ENCODE results near the gene ACTBL2. TPM values are rescaled to one million over a fixed set of nuclear protein-coding genes. Genes with fewer than 3 reads are reported as not detected.

ACTBL2 gene
- total RNA-seq, 1 donor from 2014 or later, result not detected

DNA sequence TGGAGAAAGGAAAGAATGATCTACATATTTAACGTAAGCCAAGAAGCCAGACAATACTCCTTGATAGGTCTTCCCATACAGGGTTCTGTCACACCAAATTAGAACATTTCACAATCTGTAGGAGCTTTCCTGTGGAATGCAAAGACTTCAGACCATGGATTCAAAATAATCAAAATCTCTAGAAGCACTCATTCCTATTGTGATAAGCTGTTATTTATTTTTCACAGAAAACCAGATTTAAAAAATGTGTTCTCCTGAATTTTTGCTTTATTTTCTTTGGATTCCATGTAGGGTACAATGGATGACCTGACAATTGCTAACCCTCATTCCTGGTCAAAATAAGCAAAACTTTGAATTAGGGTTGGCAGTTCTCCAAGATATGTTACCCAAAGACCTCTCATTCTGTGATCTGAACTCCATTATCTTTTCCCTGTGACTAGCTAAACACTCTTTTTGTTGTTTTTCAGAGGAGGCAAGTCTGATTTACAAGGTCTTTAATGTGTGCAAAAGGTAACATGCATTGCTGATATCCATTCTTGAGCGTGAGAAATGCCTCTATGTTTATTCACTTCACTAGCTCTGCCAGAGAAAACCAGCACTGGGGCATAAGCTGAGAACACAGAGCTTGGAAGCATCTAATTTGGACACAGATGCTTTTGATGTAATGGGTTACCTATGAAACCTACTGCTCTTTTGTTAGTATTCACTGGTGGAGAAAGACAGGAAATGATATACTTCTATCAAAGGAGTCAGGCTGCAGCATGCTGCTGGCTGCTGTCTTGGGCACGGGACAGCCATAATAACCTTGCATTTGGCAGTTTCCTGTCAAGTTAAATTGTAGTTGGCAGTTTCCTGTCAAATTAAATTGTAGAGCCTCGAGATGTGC, 31.4 kb downstream of the ACTBL2 start:
- intact Hi-C loops (cut with micrococcal nuclease), result no loop called here

GRCh38 chr5:57448751-57449150, 33.9 kb downstream of the ACTBL2 start:
- intact Hi-C loops (cut with micrococcal nuclease), result no loop called here

GRCh38 chr5:57448287-57448686, 34.3 kb downstream of the ACTBL2 start:
- intact Hi-C loops (cut with micrococcal nuclease), result no loop called here

DNA sequence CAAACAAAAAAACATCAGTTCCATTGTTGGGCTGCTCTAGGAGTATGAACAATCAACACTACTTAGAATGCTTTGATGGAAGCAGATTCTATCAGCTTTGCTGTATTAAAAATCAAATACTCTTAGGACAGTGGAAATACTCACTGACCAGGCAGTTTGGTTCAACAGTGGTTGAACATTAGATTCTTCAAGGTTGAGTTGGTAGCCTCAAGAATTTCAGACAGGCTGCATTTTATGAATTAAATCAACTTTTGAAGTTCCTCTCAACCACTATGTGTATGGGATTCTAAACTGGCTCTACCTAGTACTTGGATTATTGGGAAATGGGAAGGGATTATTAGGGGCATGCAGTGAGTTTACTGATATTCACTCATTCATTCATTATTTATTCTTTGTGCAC, 35.0 kb downstream of the ACTBL2 start:
- intact Hi-C loops (cut with micrococcal nuclease), result no loop called here

GRCh38 chr5:57446966-57447365, 35.6 kb downstream of the ACTBL2 start:
- intact Hi-C loops (cut with micrococcal nuclease), result no loop called here

DNA sequence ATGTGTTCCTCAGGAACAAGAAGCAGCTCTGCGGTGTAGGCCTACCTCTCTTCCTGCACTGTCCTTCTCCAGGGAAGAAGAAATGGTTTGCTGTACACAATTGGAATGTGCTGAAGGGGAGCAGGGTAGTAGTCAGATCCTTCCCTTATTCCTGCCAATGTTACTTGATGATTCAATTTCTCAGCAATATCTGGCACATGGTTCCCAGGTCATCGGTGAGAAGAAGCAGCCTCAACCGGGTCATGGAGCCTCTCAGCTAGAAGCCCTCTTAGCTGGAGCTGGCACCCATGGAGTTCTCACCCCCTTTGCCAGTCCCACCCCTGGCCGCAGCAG, 36.9 kb downstream of the ACTBL2 start:
- intact Hi-C loops (cut with micrococcal nuclease), result no loop called here

DNA sequence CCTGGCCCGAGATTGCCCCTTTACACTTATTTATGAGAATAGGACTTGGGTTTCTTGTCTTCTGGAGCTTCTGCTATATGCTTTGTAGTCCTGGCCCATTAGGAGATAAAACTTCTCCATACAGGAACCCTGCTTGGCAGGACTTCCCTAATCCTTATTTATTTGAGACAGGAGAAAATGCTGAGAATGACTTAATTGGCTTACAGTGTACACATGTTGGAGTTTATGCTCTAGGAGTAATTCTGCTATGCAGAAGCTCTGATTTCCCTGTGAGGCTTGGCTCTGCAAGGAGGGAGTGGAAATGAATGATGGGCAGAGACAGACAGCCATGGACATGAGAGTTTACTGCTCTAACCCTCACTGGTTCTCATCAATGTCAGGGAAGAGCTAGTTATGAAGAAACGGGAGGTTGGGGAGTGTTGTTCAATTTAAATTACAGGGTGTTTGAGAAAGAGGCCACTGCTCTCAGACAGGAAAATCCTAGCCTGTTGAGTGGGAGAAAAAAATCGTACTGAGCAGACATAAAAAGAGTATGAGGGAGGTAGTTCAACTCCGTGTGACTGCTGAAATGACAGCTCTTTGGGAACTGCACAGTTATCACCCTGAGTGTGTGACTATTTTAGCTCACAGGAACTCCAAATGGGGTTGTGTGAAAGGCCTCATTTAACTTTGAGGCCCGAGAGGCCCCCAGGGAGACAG, 37.5 kb downstream of the ACTBL2 start:
- intact Hi-C loops (cut with micrococcal nuclease), result no loop called here

DNA sequence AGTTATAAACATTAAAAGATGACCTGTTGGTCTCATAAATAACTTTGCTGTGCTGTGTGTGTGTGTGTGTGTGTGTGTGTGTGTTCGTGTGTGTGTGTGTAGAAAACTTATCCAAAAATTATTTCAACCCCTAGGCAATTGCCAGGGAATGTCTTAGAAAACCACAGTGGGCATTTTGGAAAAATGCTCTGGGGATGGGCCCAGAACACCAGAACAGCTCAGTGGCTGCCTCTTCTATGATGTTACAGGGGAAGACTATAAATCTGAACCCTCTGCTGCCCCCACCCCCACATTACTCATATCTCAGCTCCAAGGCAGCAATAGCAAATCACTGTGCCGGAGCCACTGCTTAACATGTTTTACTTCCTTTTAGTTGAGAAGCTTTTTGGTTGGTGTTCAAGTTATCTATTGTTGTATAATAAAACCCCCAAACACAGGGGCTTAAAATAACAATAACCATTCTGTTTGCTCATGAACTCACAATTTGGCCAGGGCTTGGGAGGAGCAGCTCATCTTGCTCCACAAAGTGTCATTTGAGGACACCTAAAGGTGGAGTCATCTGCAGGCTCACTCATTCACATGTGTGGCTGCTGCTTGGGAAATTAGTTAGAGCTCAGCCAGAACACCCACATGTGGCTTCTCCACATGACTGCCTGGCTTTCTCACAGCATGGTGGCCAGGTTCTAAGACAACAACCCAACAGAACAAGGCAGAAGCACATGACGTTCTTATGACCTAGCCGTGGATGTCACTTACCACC, 40.4 kb downstream of the ACTBL2 start:
- intact Hi-C loops (cut with micrococcal nuclease), result no loop called here

DNA sequence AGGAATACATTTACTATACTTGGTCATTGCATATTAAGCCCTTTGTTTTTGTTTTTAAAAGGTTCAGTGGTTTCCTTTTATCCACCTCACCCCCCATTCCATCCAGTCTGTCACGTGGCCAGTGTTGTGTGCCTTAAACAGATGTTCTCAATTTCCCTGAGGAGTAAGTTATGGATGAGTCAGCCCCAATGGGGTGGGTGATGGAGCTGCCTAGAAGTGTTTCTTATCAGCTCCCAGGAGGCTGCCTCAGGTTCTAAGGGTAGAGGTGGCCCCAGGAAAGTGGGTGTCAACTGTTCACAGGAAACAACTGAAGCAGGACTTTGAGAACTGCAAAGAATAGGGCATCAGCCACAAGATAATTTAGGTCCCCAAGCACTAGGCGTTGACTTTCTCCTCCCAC, 41.1 kb downstream of the ACTBL2 start:
- intact Hi-C loops (cut with micrococcal nuclease), result no loop called here

DNA sequence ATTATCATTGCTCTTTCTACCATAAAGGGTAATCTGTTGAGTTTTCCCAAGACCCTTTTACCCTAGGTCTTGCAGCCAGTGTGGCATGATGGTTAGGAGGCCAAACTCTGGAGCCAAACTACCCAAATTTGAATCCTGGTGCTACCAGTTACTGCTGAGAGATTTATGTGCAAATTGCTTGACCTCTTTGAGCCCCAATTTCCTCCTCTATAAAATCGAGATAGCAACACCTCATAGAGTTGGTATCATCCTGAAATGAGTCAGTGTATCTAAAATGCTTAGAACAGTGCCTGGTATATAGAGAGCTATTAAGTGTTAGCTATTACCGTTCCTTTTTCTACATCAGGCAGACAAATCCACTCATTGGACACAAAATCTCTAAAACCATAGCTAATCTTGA, 43.0 kb downstream of the ACTBL2 start:
- intact Hi-C loops (cut with micrococcal nuclease), result no loop called here

GRCh38 chr5:57437976-57438805, 44.4 kb downstream of the ACTBL2 start:
- intact Hi-C loops (cut with micrococcal nuclease), result no loop called here

- intact Hi-C loops (cut with micrococcal nuclease), result no loop called here
Observed at GRCh38 chr5:57436586-57436985, 46.0 kb downstream of the ACTBL2 start.

DNA sequence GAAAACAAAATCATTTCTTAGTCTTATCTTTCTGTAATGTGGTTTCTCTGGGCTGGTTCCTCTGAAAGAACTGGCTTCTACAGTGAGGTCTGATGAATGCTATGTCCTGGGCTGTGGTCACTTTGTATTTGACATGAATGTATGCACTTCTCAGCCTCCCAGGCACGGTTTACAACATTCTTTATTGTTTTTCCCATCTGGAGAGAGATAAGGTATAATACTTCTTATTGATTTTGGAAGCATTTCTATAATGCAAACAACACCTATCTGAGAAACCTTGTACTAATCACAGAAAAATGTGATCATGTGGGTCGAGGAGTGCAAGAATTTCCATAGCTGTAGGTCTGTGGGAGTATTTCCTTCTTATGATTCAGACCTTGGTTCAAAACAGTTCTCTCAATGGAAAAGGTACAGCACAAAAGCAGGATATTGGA, 46.9 kb downstream of the ACTBL2 start:
- intact Hi-C loops (cut with micrococcal nuclease), result no loop called here

GRCh38 chr5:57434683-57435082, 47.9 kb downstream of the ACTBL2 start:
- intact Hi-C loops (cut with micrococcal nuclease), result no loop called here

DNA sequence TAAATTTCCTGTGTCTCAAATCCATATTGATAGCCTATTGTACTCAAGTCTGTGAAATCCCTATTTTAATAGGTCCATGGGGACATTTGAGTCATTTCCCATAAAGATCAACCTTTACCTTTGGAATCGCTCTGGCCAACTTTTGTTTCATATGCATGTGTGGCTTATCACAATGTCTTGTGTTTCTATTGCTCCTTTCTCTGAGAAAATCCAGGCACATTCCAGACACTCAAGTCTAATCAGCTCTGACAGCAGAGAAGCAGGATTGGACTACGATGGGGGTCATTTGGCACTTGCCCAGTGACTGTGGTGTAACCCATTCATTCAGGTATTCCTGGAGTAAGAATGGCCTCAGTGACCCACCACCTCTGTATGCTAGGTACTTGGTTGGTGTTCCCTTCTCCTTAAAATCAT, 48.4 kb downstream of the ACTBL2 start:
- intact Hi-C loops (cut with micrococcal nuclease), result no loop called here

DNA sequence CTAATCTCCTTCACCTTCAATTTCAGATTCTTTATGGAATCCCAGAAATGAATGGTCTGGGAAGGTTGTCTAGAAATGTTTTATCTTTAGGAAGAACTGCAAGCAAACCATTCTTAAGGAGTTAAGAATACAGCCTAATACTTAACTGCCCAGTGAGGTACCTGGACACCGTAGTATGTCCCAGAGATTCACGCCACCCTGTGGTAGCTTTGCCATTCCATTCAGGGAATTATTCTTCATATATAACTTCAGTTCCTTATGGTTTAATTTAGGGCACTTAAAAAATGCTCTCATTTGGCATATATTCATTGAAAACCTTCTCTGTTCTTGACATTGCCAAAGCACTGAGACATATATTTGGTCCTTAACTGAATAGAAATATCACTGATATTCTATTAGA, 49.7 kb downstream of the ACTBL2 start:
- intact Hi-C loops (cut with micrococcal nuclease), result no loop called here

GRCh38 chr5:57431759-57432158, 50.9 kb downstream of the ACTBL2 start:
- intact Hi-C loops (cut with micrococcal nuclease), result no loop called here
